WI38 (cell line): ENCODE results near the gene ELF2.
"Not testable (repeated sequence)": the region's sequence is repeated elsewhere in the genome, so short reads cannot be mapped to it uniquely, and the experiment has no call there.

Source experiments
- H3K4me3 ChIP-seq: 2 replicates; pipeline ENCODE4 v1.5.1; 2011; ENCODE audit warnings: low read depth, mild to moderate bottlenecking, control low read depth, low read length
- CTCF ChIP-seq: IDR thresholded peaks from 2 replicates; pipeline ENCODE4 v1.5.1; 2012; ENCODE audit warnings: low read depth, mild to moderate bottlenecking, control low read depth, low read length

The ELF2 gene

GRCh38 chr4:139025841-139026240 is 151.2 kb downstream of the ELF2 start:
- TF ChIP-seq CTCF = no peak
- H3K4me3 ChIP-seq = no peak overlapping the region

GRCh38 chr4:139024686-139025085 is 152.3 kb downstream of the ELF2 start:
- H3K4me3 ChIP-seq = no peak overlapping the region
- no peak for TF ChIP-seq CTCF

- H3K4me3 ChIP-seq = no peak overlapping the region
- no peak for TF ChIP-seq CTCF
These were observed 154.2 kb downstream of the ELF2 start for GRCh38 chr4:139022835-139023234.

GRCh38 chr4:139021071-139021470 is 155.9 kb downstream of the ELF2 start:
- H3K4me3 ChIP-seq = not testable (repeated sequence)

GRCh38 chr4:139020384-139020783 is 156.6 kb downstream of the ELF2 start:
- H3K4me3 ChIP-seq = no peak overlapping the region

GRCh38 chr4:139018971-139019758 is 157.9 kb downstream of the ELF2 start:
- no peak overlapping the region for H3K4me3 ChIP-seq
- TF ChIP-seq CTCF = no peak

More at GRCh38 chr4:139020384-139020783, 156.6 kb downstream of the ELF2 start:
- TF ChIP-seq CTCF = no peak

- peak overlapping the region; percentile 29 for H3K4me3 ChIP-seq
- no peak for TF ChIP-seq CTCF
These were observed 158.5 kb downstream of the ELF2 start for GRCh38 chr4:139018501-139018900.

- TF ChIP-seq CTCF = no peak
- H3K4me3 ChIP-seq = peak overlapping the region; percentile 29
These were observed 159.2 kb downstream of the ELF2 start for GRCh38 chr4:139017861-139018260.
